ENCODE measurements around the gene WDR7.

The WDR7 gene

GRCh38 chr18:56897122-56897521, 246.0 kb downstream of the WDR7 start:
- no peak for DNase-seq

GRCh38 chr18:56899660-56900059, 248.5 kb downstream of the WDR7 start:
- DNase-seq: no peak

- no peak for DNase-seq
Measured at GRCh38 chr18:56900195-56901094, 249.3 kb downstream of the WDR7 start.

- no peak for DNase-seq
Measured at GRCh38 chr18:56901919-56902318, 250.8 kb downstream of the WDR7 start.

GRCh38 chr18:56902653-56903052, 251.5 kb downstream of the WDR7 start:
- DNase-seq: no peak

- DNase-seq: no peak
Measured at GRCh38 chr18:56903686-56904085, 252.5 kb downstream of the WDR7 start.

- DNase-seq: no peak
Measured at GRCh38 chr18:56907771-56908170, 256.6 kb downstream of the WDR7 start.

- no peak for DNase-seq
Measured at GRCh38 chr18:56910237-56910636, 259.1 kb downstream of the WDR7 start.

GRCh38 chr18:56910967-56911366, 259.8 kb downstream of the WDR7 start:
- no peak for DNase-seq

- DNase-seq: no peak
Measured at GRCh38 chr18:56913941-56914340, 262.8 kb downstream of the WDR7 start.

- DNase-seq: no peak
Measured at GRCh38 chr18:56919190-56919589, 268.0 kb downstream of the WDR7 start.

GRCh38 chr18:56921896-56922480, 270.8 kb downstream of the WDR7 start:
- DNase-seq: no peak

- no peak for DNase-seq
Measured at GRCh38 chr18:56926734-56927133, 275.6 kb downstream of the WDR7 start.

- DNase-seq: no peak
Measured at GRCh38 chr18:56927786-56928185, 276.6 kb downstream of the WDR7 start.

- no peak for DNase-seq
Measured at GRCh38 chr18:56929886-56930285, 278.7 kb downstream of the WDR7 start.

GRCh38 chr18:56933472-56933871, 282.3 kb downstream of the WDR7 start:
- no peak for DNase-seq

GRCh38 chr18:56934131-56934530, 283.0 kb downstream of the WDR7 start:
- DNase-seq: no peak

GRCh38 chr18:56934906-56935305, 283.7 kb downstream of the WDR7 start:
- DNase-seq: no peak

- DNase-seq: no peak
Measured at GRCh38 chr18:56935434-56936040, 284.4 kb downstream of the WDR7 start.

GRCh38 chr18:56936457-56936856, 285.3 kb downstream of the WDR7 start:
- DNase-seq: no peak

- no peak for DNase-seq
Measured at GRCh38 chr18:56937874-56938430, 286.8 kb downstream of the WDR7 start.

- no peak for DNase-seq
Measured at GRCh38 chr18:56945171-56946083, 294.3 kb downstream of the WDR7 start.

GRCh38 chr18:56947236-56947635, 296.1 kb downstream of the WDR7 start:
- no peak for DNase-seq
